UCSD-AML1 (cell line): ENCODE data around the gene WNK2.
A peak's percentile ranks its signal among the peaks of the same experiment; 100 is the strongest.

ENCODE experiments used
- DNase-seq: peaks from one replicate; lab custom pipeline; 2025; ENCODE audit not compliant: unreplicated experiment; lab: John Stamatoyannopoulos, UW

Gene WNK2

GRCh38 chr9:93212409-93212808 is 28.5 kb downstream of the WNK2 start:
- DNase-seq = no peak

- no peak for DNase-seq
Measured at GRCh38 chr9:93216073-93216365, 32.1 kb downstream of the WNK2 start.

- DNase-seq = no peak
Measured at GRCh38 chr9:93217706-93218105, 33.8 kb downstream of the WNK2 start.

- DNase-seq = no peak
Measured at GRCh38 chr9:93218161-93218560, 34.2 kb downstream of the WNK2 start.

- no peak for DNase-seq
Measured at GRCh38 chr9:93218671-93219420, 34.9 kb downstream of the WNK2 start.

GRCh38 chr9:93219692-93220091 is 35.8 kb downstream of the WNK2 start:
- no peak for DNase-seq

- DNase-seq = no peak
Measured at GRCh38 chr9:93220627-93221026, 36.7 kb downstream of the WNK2 start.

GRCh38 chr9:93221044-93221443 is 37.1 kb downstream of the WNK2 start:
- no peak for DNase-seq

- no peak for DNase-seq
Measured at GRCh38 chr9:93222890-93223259, 38.9 kb downstream of the WNK2 start.

GRCh38 chr9:93223260-93224180 is 39.6 kb downstream of the WNK2 start:
- DNase-seq = no peak

GRCh38 chr9:93224591-93224990 is 40.7 kb downstream of the WNK2 start:
- no peak for DNase-seq

GRCh38 chr9:93225417-93225816 is 41.5 kb downstream of the WNK2 start:
- no peak for DNase-seq

- no peak for DNase-seq
Measured at GRCh38 chr9:93225892-93226291, 42.0 kb downstream of the WNK2 start.

GRCh38 chr9:93226819-93227218 is 42.9 kb downstream of the WNK2 start:
- DNase-seq = no peak

- DNase-seq = no peak
Measured at GRCh38 chr9:93228030-93228429, 44.1 kb downstream of the WNK2 start.

- DNase-seq = no peak
Measured at GRCh38 chr9:93228453-93228852, 44.5 kb downstream of the WNK2 start.

GRCh38 chr9:93229636-93230035 is 45.7 kb downstream of the WNK2 start:
- DNase-seq = no peak

GRCh38 chr9:93230185-93230584 is 46.2 kb downstream of the WNK2 start:
- DNase-seq = no peak

- no peak for DNase-seq
Measured at GRCh38 chr9:93230601-93231000, 46.7 kb downstream of the WNK2 start.

- peak; percentile 53 for DNase-seq
Measured at GRCh38 chr9:93231121-93231694, 47.3 kb downstream of the WNK2 start.

- no peak for DNase-seq
Measured at GRCh38 chr9:93231716-93232115, 47.8 kb downstream of the WNK2 start.

GRCh38 chr9:93232388-93232960 is 48.5 kb downstream of the WNK2 start:
- DNase-seq = no peak
